ENCODE data around the gene WDR82.
A peak's percentile ranks its signal among the peaks of the same experiment; 100 is the strongest.

WDR82 gene

GRCh38 chr3:52237657-52238172 lies 40.7 kb downstream of the WDR82 start:
- no peak for DNase-seq (ENCODE audit: low read depth in 2 of 2)

GRCh38 chr3:52237006-52237656 lies 41.3 kb downstream of the WDR82 start:
- no peak for DNase-seq (ENCODE audit: low read depth in 2 of 2)

GRCh38 chr3:52236424-52236886 lies 42.0 kb downstream of the WDR82 start:
- no peak for DNase-seq (ENCODE audit: low read depth in 2 of 2)

GRCh38 chr3:52234516-52235447 lies 43.7 kb downstream of the WDR82 start:
- no peak for DNase-seq (ENCODE audit: low read depth in 2 of 2)

GRCh38 chr3:52233968-52234367 lies 44.5 kb downstream of the WDR82 start:
- DNase-seq (ENCODE audit: low read depth in 2 of 2) = no peak

- no peak for DNase-seq (ENCODE audit: low read depth in 2 of 2)
Measured at GRCh38 chr3:52233108-52233591, 45.3 kb downstream of the WDR82 start.

- no peak for DNase-seq (ENCODE audit: low read depth in 2 of 2)
Measured at GRCh38 chr3:52232279-52233107, 46.0 kb downstream of the WDR82 start.

GRCh38 chr3:52231502-52232278 lies 46.8 kb downstream of the WDR82 start:
- DNase-seq (ENCODE audit: low read depth in 2 of 2) = peak; percentile 75 to 79

- no peak for DNase-seq (ENCODE audit: low read depth in 2 of 2)
Measured at GRCh38 chr3:52230889-52231499, 47.5 kb downstream of the WDR82 start.

- DNase-seq (ENCODE audit: low read depth in 2 of 2) = no peak
Measured at GRCh38 chr3:52230461-52230860, 48.0 kb downstream of the WDR82 start.

- DNase-seq (ENCODE audit: low read depth in 2 of 2) = no peak
Measured at GRCh38 chr3:52229656-52230055, 48.8 kb downstream of the WDR82 start.

- DNase-seq (ENCODE audit: low read depth in 2 of 2) = no peak
Measured at GRCh38 chr3:52228751-52229291, 49.6 kb downstream of the WDR82 start.

- DNase-seq (ENCODE audit: low read depth in 2 of 2) = no peak
Measured at GRCh38 chr3:52228266-52228665, 50.2 kb downstream of the WDR82 start.

GRCh38 chr3:52227766-52228165 lies 50.7 kb downstream of the WDR82 start:
- no peak for DNase-seq (ENCODE audit: low read depth in 2 of 2)

- DNase-seq (ENCODE audit: low read depth in 2 of 2) = no peak
Measured at GRCh38 chr3:52227117-52227516, 51.3 kb downstream of the WDR82 start.

- DNase-seq (ENCODE audit: low read depth in 2 of 2) = no peak
Measured at GRCh38 chr3:52226229-52226817, 52.1 kb downstream of the WDR82 start.

- no peak for DNase-seq (ENCODE audit: low read depth in 2 of 2)
Measured at GRCh38 chr3:52225452-52226228, 52.8 kb downstream of the WDR82 start, which contains the start of gene TLR9. TSS of gene TLR9 (minus strand) at chr3:52225645. CDS start at chr3:52225529, 116 bp downstream.

GRCh38 chr3:52223449-52224408 lies 54.7 kb downstream of the WDR82 start:
- no peak for DNase-seq (ENCODE audit: low read depth in 2 of 2)
